Measurements from ENCODE around the gene CHST15. TPM values are rescaled to one million over a fixed set of nuclear protein-coding genes. Genes with fewer than 3 reads are reported as not detected.

CHST15 gene
- polyA plus RNA-seq, 1 experiment: 6.2 TPM

DNA sequence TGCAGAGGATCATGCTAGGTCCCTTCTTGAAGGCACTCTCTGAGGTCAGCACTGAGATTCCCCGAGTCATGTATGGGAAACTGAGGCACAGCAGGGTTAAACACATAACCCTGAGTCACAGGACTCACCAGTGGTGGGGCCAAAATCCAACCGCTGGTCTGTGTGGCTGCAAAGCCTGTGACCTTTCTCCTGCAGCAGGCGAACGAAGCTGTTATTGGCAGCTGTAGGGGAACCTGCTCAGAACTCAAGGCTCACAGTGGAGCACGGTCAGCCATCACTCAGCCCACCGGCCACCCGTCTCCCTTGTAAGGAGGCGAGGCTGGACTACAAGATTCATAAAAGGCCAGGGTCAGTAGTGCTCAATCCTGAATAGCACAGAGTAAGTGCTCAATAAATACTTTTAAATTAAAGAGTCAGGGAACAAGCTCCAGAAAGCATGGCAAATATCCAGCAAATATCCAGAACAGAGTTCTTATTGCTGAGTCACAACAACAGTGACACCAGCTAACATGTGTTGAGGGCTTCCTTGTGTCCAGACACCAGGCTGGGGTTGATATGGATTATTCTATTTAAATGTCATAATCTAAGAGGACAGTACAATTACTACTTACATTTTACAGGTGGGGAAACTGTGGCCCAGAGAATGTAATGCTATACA, 34.9 kb downstream of the CHST15 start:
- no peak for TF ChIP-seq CTCF (IDR thresholded peaks at IDR 0.05; ENCODE audit: insufficient read depth, low read depth, low read length)
- Histone ChIP-seq H3K36me3 (ENCODE audit: control insufficient read depth, insufficient read depth, low read length) (no peaks in the 10 kb centered on the region), H3K4me3 (ENCODE audit: low read depth, low read length) (no peak overlapping the region), H3K27me3 (ENCODE audit: control insufficient read depth, insufficient read depth, low read length) (no peaks in the 10 kb centered on the region)
- DNase-seq (ENCODE audit: low read depth): no peak
- ChIA-PET CTCF (no interaction called here), POLR2A (no interaction called here)

- no peak for DNase-seq (ENCODE audit: low read depth)
- POLR2A ChIA-PET: no interaction called here
- no peak overlapping the region for H3K4me3 ChIP-seq (ENCODE audit: low read depth, low read length)
- H3K27me3 ChIP-seq (ENCODE audit: control insufficient read depth, insufficient read depth, low read length): no peaks in the 10 kb centered on the region
- no peak for TF ChIP-seq CTCF (IDR thresholded peaks at IDR 0.05; ENCODE audit: insufficient read depth, low read depth, low read length)
- H3K36me3 ChIP-seq (ENCODE audit: control insufficient read depth, insufficient read depth, low read length): no peaks in the 10 kb centered on the region
- CTCF ChIA-PET: no interaction called here
Measured at GRCh38 chr10:124057601-124058000, 35.8 kb downstream of the CHST15 start.

DNA sequence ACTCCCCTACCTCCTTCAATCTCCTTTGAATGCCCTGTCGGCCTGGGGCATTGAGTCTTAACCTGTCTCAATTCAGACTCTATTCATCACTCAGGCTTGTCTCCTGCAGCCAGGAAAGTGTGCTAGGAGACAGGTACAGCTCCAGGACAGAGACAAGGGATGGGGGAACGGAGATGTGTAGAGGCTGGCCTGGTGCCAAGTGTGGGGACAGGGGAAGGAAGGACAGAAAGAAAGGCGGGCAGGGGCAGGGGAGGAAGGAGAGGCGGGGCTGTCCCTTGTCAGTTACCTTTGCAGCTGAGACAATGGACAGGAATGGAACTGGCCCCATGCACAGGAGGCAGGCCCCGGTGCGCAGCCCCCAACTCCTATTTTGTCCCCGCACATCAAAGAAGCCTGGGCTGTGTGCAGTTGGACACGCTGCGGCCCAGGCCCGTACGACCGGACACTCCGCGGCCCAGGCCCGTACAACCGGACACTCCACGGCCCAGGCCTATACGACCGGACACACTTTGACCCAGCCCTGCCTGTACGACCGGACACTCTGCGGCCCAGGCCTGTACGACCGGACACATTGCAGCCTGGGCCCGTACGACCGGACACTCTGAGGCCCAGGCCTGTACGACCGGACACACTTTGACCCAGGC, 36.9 kb downstream of the CHST15 start:
- POLR2A ChIA-PET: no interaction called here
- H3K4me3 ChIP-seq (ENCODE audit: low read depth, low read length): no peak overlapping the region
- CTCF ChIA-PET: interaction anchor here (1.5 kb wide), 1 partner anchor 15 kb away, joined by 3 read pairs; no protein-coding TSS in a partner anchor
- DNase-seq (ENCODE audit: low read depth): no peak
- no peak for TF ChIP-seq CTCF (IDR thresholded peaks at IDR 0.05; ENCODE audit: insufficient read depth, low read depth, low read length)
- no peaks in the 10 kb centered on the region for H3K27me3 ChIP-seq (ENCODE audit: control insufficient read depth, insufficient read depth, low read length)
- H3K36me3 ChIP-seq (ENCODE audit: control insufficient read depth, insufficient read depth, low read length): no peaks in the 10 kb centered on the region

- CTCF ChIA-PET: interaction anchor here (0.5 to 1.4 kb wide), 3 partner anchors 10 to 57 kb away, joined by 3 to 5 read pairs (median 4); partner anchors contain the start of gene CHST15
- Histone ChIP-seq H3K36me3 (ENCODE audit: control insufficient read depth, insufficient read depth, low read length) (no peaks in the 10 kb centered on the region), H3K27me3 (ENCODE audit: control insufficient read depth, insufficient read depth, low read length) (no peaks in the 10 kb centered on the region), H3K4me3 (ENCODE audit: low read depth, low read length) (no peak overlapping the region)
- POLR2A ChIA-PET: no interaction called here
- no peak for DNase-seq (ENCODE audit: low read depth)
- no peak for TF ChIP-seq CTCF (IDR thresholded peaks at IDR 0.05; ENCODE audit: insufficient read depth, low read depth, low read length)
Measured at GRCh38 chr10:124053971-124054370, 39.4 kb downstream of the CHST15 start.

DNA sequence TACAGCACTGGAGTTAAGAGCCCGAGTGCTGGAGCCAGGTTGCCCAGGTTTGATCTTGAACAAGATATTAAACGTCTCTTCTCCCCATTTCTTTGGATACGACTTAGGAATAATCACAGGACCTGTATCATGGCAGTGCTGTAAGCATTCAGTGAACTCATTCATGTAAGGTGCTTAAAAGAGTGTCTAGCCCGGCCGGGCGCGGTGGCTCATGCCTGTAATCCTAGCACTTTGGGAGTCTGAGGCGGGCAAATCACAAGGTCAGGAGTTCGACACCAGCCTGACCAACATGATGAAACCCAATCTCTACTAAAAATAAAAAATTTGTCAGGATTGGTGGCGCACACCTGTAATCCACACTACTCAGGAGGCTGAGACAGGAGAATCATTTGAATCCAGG, 40.8 kb downstream of the CHST15 start:
- DNase-seq (ENCODE audit: low read depth): no peak
- ChIA-PET CTCF (no interaction called here), POLR2A (no interaction called here)
- TF ChIP-seq CTCF (IDR thresholded peaks at IDR 0.05; ENCODE audit: insufficient read depth, low read depth, low read length): no peak
- Histone ChIP-seq H3K27me3 (ENCODE audit: control insufficient read depth, insufficient read depth, low read length) (no peaks in the 10 kb centered on the region), H3K36me3 (ENCODE audit: control insufficient read depth, insufficient read depth, low read length) (no peaks in the 10 kb centered on the region), H3K4me3 (ENCODE audit: low read depth, low read length) (no peak overlapping the region)

Data from BJ (cell line).